Liver (tissue), 9 donors: ENCODE results near the gene IL10RB. TPM values are rescaled to one million over a fixed set of nuclear protein-coding genes. Genes with fewer than 3 reads are reported as not detected.
A peak's percentile ranks its signal among the peaks of the same experiment; 100 is the strongest.

ENCODE experiments used
- DNase-seq: peaks from one replicate; pipeline ENCODE4 v3.0.0-alpha.2; 2017; ENCODE audit warnings: low spot score
- H3K27ac ChIP-seq, 2 donors: one replicate each; pipeline ENCODE4 v1.7.0; 2013; ENCODE audit warnings: inconsistent platforms in 2 of 2, low read length in 2 of 2, control low read depth in 1 of 2, low read depth in 1 of 2, mild to moderate bottlenecking in 1 of 2
- H3K27me3 ChIP-seq, 4 donors: one replicate each; pipeline versions ENCODE4 v1.6.1 to v1.7.0; 2013; ENCODE audit warnings: low read length in 3 of 4, inconsistent platforms in 1 of 4, mild to moderate bottlenecking in 1 of 4, moderate library complexity in 1 of 4; ENCODE audit not compliant: control insufficient read depth in 4 of 4, insufficient read depth in 4 of 4
- H3K36me3 ChIP-seq, 4 donors: one replicate each; pipeline versions ENCODE4 v1.6.1 to v1.7.0; 2013; ENCODE audit warnings: low read length in 3 of 4, mild to moderate bottlenecking in 3 of 4, low read depth in 1 of 4, moderate library complexity in 1 of 4; ENCODE audit not compliant: control insufficient read depth in 4 of 4, insufficient read depth in 3 of 4
- H3K4me1 ChIP-seq, 4 donors: one replicate each; pipeline versions ENCODE4 v1.6.1 to v1.7.0; 2013; ENCODE audit warnings: low read length in 3 of 4, mild to moderate bottlenecking in 3 of 4, moderate library complexity in 1 of 4; ENCODE audit not compliant: control insufficient read depth in 4 of 4, insufficient read depth in 4 of 4
- H3K4me3 ChIP-seq, 3 donors: one replicate each; pipeline versions ENCODE4 v1.6.1 to v1.7.0; 2013; ENCODE audit warnings: low read length in 3 of 3, control low read depth in 1 of 3, low read depth in 1 of 3, mild to moderate bottlenecking in 1 of 3
- H3K9ac ChIP-seq, 2 donors: one replicate each; pipeline ENCODE4 v1.7.0; 2013; ENCODE audit warnings: low read length in 2 of 2, mild to moderate bottlenecking in 2 of 2, moderate library complexity in 2 of 2, control low read depth in 1 of 2, low read depth in 1 of 2
- H3K9me3 ChIP-seq, 4 donors: one replicate each; pipeline versions ENCODE4 v1.6.1 to v1.7.0; 2013; ENCODE audit warnings: low read length in 3 of 4; ENCODE audit not compliant: control insufficient read depth in 4 of 4
- ATF3 ChIP-seq: IDR thresholded peaks from 2 replicates; pipeline ENCODE4 v1.6.1; 2016; ENCODE audit warnings: antibody characterized with exemption
- CTCF ChIP-seq: fragments of 150-350 bp; IDR thresholded peaks from 2 replicates; pipeline ENCODE4 v1.5.1; 2017; ENCODE audit warnings: improper control_type of control experiment, low read depth, low read length; ENCODE audit not compliant: missing input control
- EGR1 ChIP-seq, 2 donors: IDR thresholded peaks; 2 replicates each; pipeline ENCODE4 v1.6.1; 2016 to 2018; ENCODE audit warnings: antibody characterized with exemption in 2 of 2, low read depth in 2 of 2
- FOXA1 ChIP-seq: IDR thresholded peaks from 2 replicates; pipeline ENCODE4 v1.6.1; 2016; ENCODE audit warnings: antibody characterized with exemption
- FOXA2 ChIP-seq: IDR thresholded peaks from 2 replicates; pipeline ENCODE4 v1.6.1; 2016; ENCODE audit warnings: antibody characterized with exemption
- GABPA ChIP-seq, 2 donors: IDR thresholded peaks in 1 of 2; conservative IDR thresholded peaks in 1 of 2; 2 replicates each; pipeline ENCODE4 v1.6.1; 2016; ENCODE audit warnings: antibody characterized with exemption in 2 of 2, mild to moderate bottlenecking in 1 of 2, moderate library complexity in 1 of 2
- HNF4A ChIP-seq, 2 donors: conservative IDR thresholded peaks; 2 replicates each; pipeline ENCODE4 v1.6.1; 2016; ENCODE audit warnings: antibody characterized with exemption in 2 of 2, mild to moderate bottlenecking in 2 of 2
- HNF4G ChIP-seq: IDR thresholded peaks from 2 replicates; pipeline ENCODE4 v1.6.1; 2016; ENCODE audit warnings: antibody characterized with exemption
- JUND ChIP-seq, 2 donors: IDR thresholded peaks; 2 replicates each; pipeline ENCODE4 v1.6.1; 2016; ENCODE audit warnings: antibody characterized with exemption in 2 of 2
- MAX ChIP-seq: IDR thresholded peaks from 2 replicates; pipeline ENCODE4 v1.6.1; 2016; ENCODE audit warnings: antibody characterized with exemption
- NR2F2 ChIP-seq: IDR thresholded peaks from 2 replicates; pipeline ENCODE4 v1.6.1; 2016; ENCODE audit warnings: antibody characterized with exemption
- RAD21 ChIP-seq, 2 donors: IDR thresholded peaks; 2 replicates each; pipeline ENCODE4 v1.6.1; 2016; ENCODE audit warnings: antibody characterized with exemption in 2 of 2, mild to moderate bottlenecking in 2 of 2
- REST ChIP-seq: IDR thresholded peaks from 2 replicates; pipeline ENCODE4 v1.6.1; 2016; ENCODE audit warnings: antibody characterized with exemption, mild to moderate bottlenecking
- RXRA ChIP-seq, 2 donors: IDR thresholded peaks; 2 replicates each; pipeline ENCODE4 v1.6.1; 2017 to 2018; ENCODE audit warnings: antibody characterized with exemption in 2 of 2, mild to moderate bottlenecking in 1 of 2
- SP1 ChIP-seq: IDR thresholded peaks from 2 replicates; pipeline ENCODE4 v1.6.1; 2018; ENCODE audit warnings: antibody characterized with exemption, mild to moderate bottlenecking
- TAF1 ChIP-seq: conservative IDR thresholded peaks from 2 replicates; pipeline ENCODE4 v1.6.1; 2016; ENCODE audit warnings: antibody characterized with exemption, mild to moderate bottlenecking
- WGBS: extraction: QIAGEN DNeasy Blood & Tissue Kit; methylation state at CpG from one replicate; pipeline ENCODE4 v1.1.7; 2013; 5-methylcytosine and 5-hydroxymethylcytosine counted together
- polyA plus RNA-seq, 2 donors: library from polyadenylated mRNA; stranded (reverse) in 1 of 2; unstranded in 1 of 2; fragments of 200-250 nt in 1 of 2; fragments of >200 nt in 1 of 2; fragmentation: Nextera tagmentation in 1 of 2; extraction: Ambion mirVana in 1 of 2; gene quantifications; one replicate each; pipeline versions ENCODE4 v1.2.1 to v1.2.3, GENCODE V29; 2013 to 2015
- total RNA-seq, 2 donors: library from RNA; depleted of rRNA; stranded (reverse); fragments of >200 nt; gene quantifications; one replicate each; pipeline ENCODE4 v1.2.3, GENCODE V29; 2014
- donor health status: healthy.
- donor health status: healthy.
- donor health status: healthy.
- donor health status: healthy.
- donor health status: healthy.

The IL10RB gene
- total and polyA plus RNA-seq, 4 donors = 16.1 to 22.1 (median 18.8) TPM

- WGBS = 96% methylated on average over 11 of the region's 11 CpGs
- Histone ChIP-seq H3K9me3 (no peaks in the 10 kb centered on the region), H3K27ac (no peak overlapping the region), H3K27me3 (no peaks in the 10 kb centered on the region), H3K36me3 (peaks cover 0 to 19% (median 9%) of the 10 kb centered on the region in 4 donors), H3K9ac (no peak overlapping the region), H3K4me1 (peaks cover 2 to 29% (median 15%) of the 10 kb centered on the region in 4 donors), H3K4me3 (no peak overlapping the region)
- DNase-seq = no peak
- TF ChIP-seq TAF1 = no peak
- TF ChIP-seq HNF4A (conservative IDR thresholded peaks at IDR 0.05) = no peak
- no peak for TF ChIP-seq GABPA (IDR thresholded peaks at IDR 0.05 in 1 of 2, conservative IDR thresholded peaks at IDR 0.05 in 1 of 2)
These were observed 3.2 kb upstream of the IL10RB start for GRCh38 chr21:33262921-33263320.

- 94% methylated on average over 11 of the region's 11 CpGs for WGBS
- peaks cover 0 to 11% (median 5%) of the 10 kb centered on the region in 4 donors for H3K36me3 ChIP-seq
These were observed 1.6 kb upstream of the IL10RB start for GRCh38 chr21:33264561-33264960.

GRCh38 chr21:33265664-33266049, 510 bp upstream of the IL10RB start:
- Histone ChIP-seq H3K9ac (no peak overlapping the region), H3K4me3 (peak overlapping the region; percentile 36 to 75 (median 72)), H3K27ac (peak overlapping the region; percentile 47 to 86), H3K4me1 (peaks cover 2 to 40% (median 20%) of the 10 kb centered on the region in 4 donors), H3K27me3 (no peaks in the 10 kb centered on the region), H3K36me3 (peaks cover 0 to 11% (median 5%) of the 10 kb centered on the region in 4 donors), H3K9me3 (no peaks in the 10 kb centered on the region)
- TF ChIP-seq GABPA (IDR thresholded peaks at IDR 0.05 in 1 of 2, conservative IDR thresholded peaks at IDR 0.05 in 1 of 2) (no peak), JUND (IDR thresholded peaks at IDR 0.05) (no peak), RXRA (IDR thresholded peaks at IDR 0.05) (no peak), RAD21 (IDR thresholded peaks at IDR 0.05) (peak in 1 of 2 donors; percentile 2), TAF1 (no peak), EGR1 (IDR thresholded peaks at IDR 0.05; ENCODE audit: low read depth in 2 of 2) (no peak), ATF3 (no peak), NR2F2 (no peak), REST (peak; percentile 86), FOXA1 (no peak), FOXA2 (no peak), MAX (no peak), SP1 (no peak), HNF4A (conservative IDR thresholded peaks at IDR 0.05) (no peak), CTCF (no peak), HNF4G (no peak)
- WGBS = 37% methylated on average over 12 of the region's 12 CpGs
- DNase-seq = no peak

More at GRCh38 chr21:33264561-33264960, 1.6 kb upstream of the IL10RB start:
- no peaks in the 10 kb centered on the region for H3K9me3 ChIP-seq
- no peaks in the 10 kb centered on the region for H3K27me3 ChIP-seq
- no peak for DNase-seq
- no peak overlapping the region for H3K4me3 ChIP-seq
- TF ChIP-seq TAF1 = no peak
- no peak overlapping the region for H3K9ac ChIP-seq
- no peak overlapping the region for H3K27ac ChIP-seq
- peaks cover 2 to 38% (median 23%) of the 10 kb centered on the region in 4 donors for H3K4me1 ChIP-seq
